ENCODE data around the gene FBXO31.

DNA sequence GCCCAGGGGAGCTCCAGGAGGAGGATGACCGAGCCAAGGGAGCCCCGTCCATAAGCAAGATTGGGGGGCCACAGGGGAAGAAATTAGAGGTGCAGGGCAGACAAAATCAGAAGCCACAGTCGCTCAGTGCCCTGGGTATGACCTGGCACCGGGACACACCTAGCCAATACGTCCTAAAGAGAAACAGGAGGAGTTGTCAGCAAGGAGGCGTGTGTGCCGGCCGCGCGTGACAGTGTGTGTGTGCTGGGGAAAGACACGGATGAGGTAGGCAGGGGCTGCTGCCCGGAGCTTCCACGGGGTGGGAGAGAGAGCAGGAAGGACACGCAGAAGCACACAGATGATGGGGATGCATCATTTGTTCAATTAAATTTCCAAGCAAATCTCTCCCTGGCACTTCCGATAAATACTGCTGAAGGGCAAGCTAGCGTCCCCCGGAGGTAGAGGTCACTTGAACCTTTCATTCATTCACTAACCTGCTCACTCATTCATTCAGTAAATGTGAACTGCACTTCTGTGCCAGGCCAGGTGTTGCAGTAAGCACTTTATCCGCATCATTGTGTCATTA, 104.4 kb downstream of the FBXO31 start:
- TF ChIP-seq, protein P1, sequence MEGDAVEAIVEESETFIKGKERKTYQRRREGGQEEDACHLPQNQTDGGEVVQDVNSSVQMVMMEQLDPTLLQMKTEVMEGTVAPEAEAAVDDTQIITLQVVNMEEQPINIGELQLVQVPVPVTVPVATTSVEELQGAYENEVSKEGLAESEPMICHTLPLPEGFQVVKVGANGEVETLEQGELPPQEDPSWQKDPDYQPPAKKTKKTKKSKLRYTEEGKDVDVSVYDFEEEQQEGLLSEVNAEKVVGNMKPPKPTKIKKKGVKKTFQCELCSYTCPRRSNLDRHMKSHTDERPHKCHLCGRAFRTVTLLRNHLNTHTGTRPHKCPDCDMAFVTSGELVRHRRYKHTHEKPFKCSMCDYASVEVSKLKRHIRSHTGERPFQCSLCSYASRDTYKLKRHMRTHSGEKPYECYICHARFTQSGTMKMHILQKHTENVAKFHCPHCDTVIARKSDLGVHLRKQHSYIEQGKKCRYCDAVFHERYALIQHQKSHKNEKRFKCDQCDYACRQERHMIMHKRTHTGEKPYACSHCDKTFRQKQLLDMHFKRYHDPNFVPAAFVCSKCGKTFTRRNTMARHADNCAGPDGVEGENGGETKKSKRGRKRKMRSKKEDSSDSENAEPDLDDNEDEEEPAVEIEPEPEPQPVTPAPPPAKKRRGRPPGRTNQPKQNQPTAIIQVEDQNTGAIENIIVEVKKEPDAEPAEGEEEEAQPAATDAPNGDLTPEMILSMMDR (IDR thresholded peaks at IDR 0.05): no peak
- no peak for TF ChIP-seq EZH2 (IDR thresholded peaks at IDR 0.05; ENCODE audit: borderline replicate concordance, insufficient read depth, low read depth, low read length, poor library complexity, severe bottlenecking)
